Pancreas (tissue), 10 donors: ENCODE data around the gene TTYH2. TPM values are rescaled to one million over a fixed set of nuclear protein-coding genes. Genes with fewer than 3 reads are reported as not detected.
A peak's percentile ranks its signal among the peaks of the same experiment; 100 is the strongest.

ENCODE experiments used
- ATAC-seq, 4 donors: fragments of 200-7000 bp; cut with Tn5 transposase; one replicate each; pipeline versions ENCODE4 v1.8.0 to v1.9.1; 2020; ENCODE audit warnings: mild to moderate bottlenecking in 4 of 4, moderate library complexity in 4 of 4
- DNase-seq, 6 donors: peaks; one replicate each; pipeline ENCODE4 v3.0.0-alpha.2; 2020
- FAIRE-seq: peaks from 2 replicates; lab custom pipeline; 2012; peaks lifted over from hg19 to GRCh38; lab: Jason Lieb, UNC
- H3K27ac ChIP-seq, 4 donors: fragments of 200-600 bp; sonication (generic); 1 replicate in 3 of 4; 2 replicates in 1 of 4; pipeline versions ENCODE4 v1.5.0 to v1.8.0; 2020
- H3K27me3 ChIP-seq, 4 donors: fragments of 200-600 bp; one replicate each; pipeline ENCODE4 v1.8.0; 2021
- H3K36me3 ChIP-seq, 3 donors: fragments of 200-600 bp; sonication (generic) in 1 of 3; one replicate each; pipeline versions ENCODE4 v1.5.0 to v1.8.0; 2020 to 2021
- H3K4me1 ChIP-seq, 3 donors: fragments of 200-600 bp; one replicate each; pipeline ENCODE4 v1.8.0; 2021
- H3K4me3 ChIP-seq, 4 donors: fragments of 200-600 bp; sonication (generic) in 2 of 4; one replicate each; pipeline versions ENCODE4 v1.5.0 to v1.8.0; 2020 to 2021
- H3K9me3 ChIP-seq, 4 donors: fragments of 200-600 bp; one replicate each; pipeline ENCODE4 v1.8.0; 2021
- CTCF ChIP-seq, 4 donors: fragments of 200-600 bp; sonication (generic) in 3 of 4; IDR thresholded peaks; one replicate each; pipeline versions ENCODE4 v1.5.0 to v1.8.0; 2021; ENCODE audit warnings: antibody characterized with exemption in 4 of 4
- WGBS, 2 donors: extraction: QIAGEN DNeasy Blood & Tissue Kit; methylation state at CpG; one replicate each; pipeline ENCODE4 v1.1.7; 2013; 5-methylcytosine and 5-hydroxymethylcytosine counted together
- intact Hi-C, 3 donors: fragments of 100-400 bp; cut with DNase I; formaldehyde crosslinking; loops; one replicate each; pipeline versions ENCODE4 v1.11.1 to v1.14.2; 2022
- polyA plus RNA-seq, 2 donors: library from polyadenylated mRNA; stranded (reverse); fragments of 200-250 nt; gene quantifications; one replicate each; pipeline ENCODE4 v1.2.3, GENCODE V29; 2013
- total RNA-seq, 6 donors: library from RNA; stranded (reverse); fragmentation: NEBNext Ultra II Directional in 4 of 6; extraction: Animal tissue kit (Norgen Biotek cat#: 25700) in 4 of 6; gene quantifications; one replicate each; pipeline versions ENCODE4 v1.2.1 to v1.2.4, GENCODE V29; 2021 to 2023
- donor health status: healthy with polysubstance abuse.
- donor health status: DM: no; HTN: no; CAD: no; lungs with moderate emphysema.
- donor health status: DM: no; HTN: no; CAD: no.
- donor health status: control.
- donor health status: control.
- donor health status: Bipolar disorder and iron deficiency.
- donor health status: DM: yes; HTN: yes; CAD: no.
- donor health status: DM: no; HTN: no; CAD: no.
- donor health status: DM: no; HTN: no; CAD: no.
- donor health status: DM: yes; HTN: yes; CAD: no.

The TTYH2 gene
- total and polyA plus RNA-seq, 8 donors: 3.0 to 13.8 (median 7.5) TPM

- Histone ChIP-seq H3K27ac (no peak overlapping the region), H3K9me3 (no peaks in the 10 kb centered on the region), H3K4me3 (no peak overlapping the region), H3K4me1 (no peaks in the 10 kb centered on the region), H3K36me3 (no peaks in the 10 kb centered on the region), H3K27me3 (no peaks in the 10 kb centered on the region)
- ATAC-seq: no peak
- FAIRE-seq: no peak
- no peak for DNase-seq
- intact Hi-C loops: no loop called here
- 70 to 76% methylated on average over 14 of the region's 14 CpGs for WGBS, 2 donors
- TF ChIP-seq CTCF (IDR thresholded peaks at IDR 0.05): no peak
These were observed 73.7 kb downstream of the TTYH2 start for GRCh38 chr17:74287031-74287602.

GRCh38 chr17:74288785-74289184 lies 75.4 kb downstream of the TTYH2 start:
- no peaks in the 10 kb centered on the region for H3K36me3 ChIP-seq
- H3K4me1 ChIP-seq: no peaks in the 10 kb centered on the region
- FAIRE-seq (no peak), DNase-seq (no peak), ATAC-seq (no peak)
- H3K27me3 ChIP-seq: no peaks in the 10 kb centered on the region
- 55 to 60% methylated on average over 5 of the region's 5 CpGs for WGBS, 2 donors
- no peak overlapping the region for H3K4me3 ChIP-seq
- intact Hi-C loops: no loop called here
- H3K9me3 ChIP-seq: no peaks in the 10 kb centered on the region
- TF ChIP-seq CTCF (IDR thresholded peaks at IDR 0.05): no peak
- no peak overlapping the region for H3K27ac ChIP-seq

- 71% methylated on average over 11 of the region's 11 CpGs for WGBS, 2 donors
- ATAC-seq (peak in 2 of 4 donors; percentile 29 to 39), DNase-seq (no peak), FAIRE-seq (no peak)
- no peak overlapping the region for H3K4me3 ChIP-seq
- H3K27me3 ChIP-seq: no peaks in the 10 kb centered on the region
- no peaks in the 10 kb centered on the region for H3K9me3 ChIP-seq
- no peak overlapping the region for H3K27ac ChIP-seq
- intact Hi-C loops: loop anchor here in 1 of 3 donors (10.0 kb wide), 1 partner anchor 75 kb away; the partner anchor contains the start of gene TTYH2
- H3K36me3 ChIP-seq: no peaks in the 10 kb centered on the region
- no peaks in the 10 kb centered on the region for H3K4me1 ChIP-seq
- TF ChIP-seq CTCF (IDR thresholded peaks at IDR 0.05): no peak
These were observed 76.3 kb downstream of the TTYH2 start for GRCh38 chr17:74289688-74290087.

GRCh38 chr17:74290340-74290739 lies 77.0 kb downstream of the TTYH2 start:
- FAIRE-seq: no peak
- Histone ChIP-seq H3K27ac (no peak overlapping the region), H3K27me3 (no peaks in the 10 kb centered on the region), H3K36me3 (no peaks in the 10 kb centered on the region), H3K4me3 (no peak overlapping the region), H3K4me1 (no peaks in the 10 kb centered on the region), H3K9me3 (no peaks in the 10 kb centered on the region)
- no peak for DNase-seq
- no peak for TF ChIP-seq CTCF (IDR thresholded peaks at IDR 0.05)
- ATAC-seq: peak in 1 of 4 donors; percentile 16
- intact Hi-C loops: loop anchor here in 1 of 3 donors (10.0 kb wide), 1 partner anchor 76 kb away; the partner anchor contains the start of gene TTYH2
- 57 to 66% methylated on average over 11 of the region's 11 CpGs for WGBS, 2 donors

GRCh38 chr17:74292495-74292894 lies 79.1 kb downstream of the TTYH2 start:
- no peak for TF ChIP-seq CTCF (IDR thresholded peaks at IDR 0.05)
- H3K36me3 ChIP-seq: no peaks in the 10 kb centered on the region
- no peaks in the 10 kb centered on the region for H3K9me3 ChIP-seq
- WGBS, 2 donors: 88 to 93% methylated on average over 10 of the region's 10 CpGs
- ATAC-seq: no peak
- H3K4me3 ChIP-seq: no peak overlapping the region
- DNase-seq: no peak
- intact Hi-C loops: loop anchor here in 1 of 3 donors (10.0 kb wide), 1 partner anchor 78 kb away; the partner anchor contains the start of gene TTYH2
- H3K4me1 ChIP-seq: no peaks in the 10 kb centered on the region
- FAIRE-seq: no peak
- H3K27ac ChIP-seq: no peak overlapping the region
- no peaks in the 10 kb centered on the region for H3K27me3 ChIP-seq
